ENCODE measurements around the gene MINDY4B. TPM values are rescaled to one million over a fixed set of nuclear protein-coding genes. Genes with fewer than 3 reads are reported as not detected.

The MINDY4B gene
- total and polyA plus RNA-seq, 2 of the 13 experiments (the other 11 are each of a cell fraction or from before 2014, with no cell fraction given), result not detected

DNA sequence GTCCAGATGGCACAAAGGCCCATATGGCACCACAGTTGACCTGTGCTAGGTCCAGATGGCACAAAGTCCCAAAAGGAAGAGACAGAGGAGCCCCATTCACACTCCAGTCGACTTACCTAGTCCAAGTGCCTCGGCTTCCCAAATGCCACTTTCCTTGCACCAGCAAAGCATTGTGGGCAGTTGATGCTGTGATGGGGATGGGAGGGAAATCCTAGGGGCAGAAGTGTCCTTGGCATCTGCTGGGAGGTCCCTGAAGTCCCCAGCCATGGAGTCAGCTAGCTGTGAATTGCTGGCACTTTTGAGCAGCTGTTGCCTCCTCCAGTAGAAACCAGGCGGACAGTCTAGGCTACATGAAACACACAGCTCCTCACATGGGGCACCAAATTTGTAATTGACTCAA, 82.0 kb downstream of the MINDY4B start (continued):
- TF ChIP-seq, protein P1, sequence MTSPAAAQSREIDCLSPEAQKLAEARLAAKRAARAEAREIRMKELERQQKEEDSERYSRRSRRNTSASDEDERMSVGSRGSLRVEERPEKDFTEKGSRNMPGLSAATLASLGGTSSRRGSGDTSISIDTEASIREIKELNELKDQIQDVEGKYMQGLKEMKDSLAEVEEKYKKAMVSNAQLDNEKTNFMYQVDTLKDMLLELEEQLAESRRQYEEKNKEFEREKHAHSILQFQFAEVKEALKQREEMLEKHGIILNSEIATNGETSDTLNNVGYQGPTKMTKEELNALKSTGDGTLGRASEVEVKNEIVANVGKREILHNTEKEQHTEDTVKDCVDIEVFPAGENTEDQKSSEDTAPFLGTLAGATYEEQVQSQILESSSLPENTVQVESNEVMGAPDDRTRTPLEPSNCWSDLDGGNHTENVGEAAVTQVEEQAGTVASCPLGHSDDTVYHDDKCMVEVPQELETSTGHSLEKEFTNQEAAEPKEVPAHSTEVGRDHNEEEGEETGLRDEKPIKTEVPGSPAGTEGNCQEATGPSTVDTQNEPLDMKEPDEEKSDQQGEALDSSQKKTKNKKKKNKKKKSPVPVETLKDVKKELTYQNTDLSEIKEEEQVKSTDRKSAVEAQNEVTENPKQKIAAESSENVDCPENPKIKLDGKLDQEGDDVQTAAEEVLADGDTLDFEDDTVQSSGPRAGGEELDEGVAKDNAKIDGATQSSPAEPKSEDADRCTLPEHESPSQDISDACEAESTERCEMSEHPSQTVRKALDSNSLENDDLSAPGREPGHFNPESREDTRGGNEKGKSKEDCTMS (CRISPR knock-in tag; conservative IDR thresholded peaks at IDR 0.05), result no peak
- TF ChIP-seq ZNF333 (CRISPR knock-in tag; IDR thresholded peaks at IDR 0.05; ENCODE audit: borderline replicate concordance), result no peak
- no peak for TF ChIP-seq RORA (CRISPR knock-in tag; IDR thresholded peaks at IDR 0.05)
- TF ChIP-seq PBX2 (CRISPR knock-in tag; IDR thresholded peaks at IDR 0.05), result no peak
- TF ChIP-seq PAX8 (CRISPR knock-in tag; IDR thresholded peaks at IDR 0.05; ENCODE audit: borderline replicate concordance), result no peak

GRCh38 chr3:150822636-150823035, 82.6 kb downstream of the MINDY4B start:
- Histone ChIP-seq H3K9ac (ENCODE audit: insufficient read depth, low read depth, low read length) (no peak overlapping the region), H3K79me2 (ENCODE audit: insufficient read depth, low read length) (no peaks in the 10 kb centered on the region), H3K4me2 (ENCODE audit: low read depth, low read length) (no peak overlapping the region), H3K4me1 (ENCODE audit: insufficient read depth, low read length) (peaks cover 13% of the 10 kb centered on the region; the same call in 1 of the 2 replicates), H3K9me3 (ENCODE audit: low read length) (no peaks in the 10 kb centered on the region), H3K27ac (ENCODE audit: extremely low read length, insufficient read depth, low read length) (no peak overlapping the region), H3K4me3 (replicated peaks in 1 of 3; ENCODE audit: insufficient read depth in 1 of 3, low read depth in 2 of 3, low read length in 3 of 3) (no peak overlapping the region), H2AFZ (ENCODE audit: low read length) (no peak overlapping the region), H3K36me3 (replicated peaks in 1 of 2; ENCODE audit: control insufficient read depth in 1 of 2, insufficient read depth in 2 of 2, low read length in 2 of 2) (no peaks in the 10 kb centered on the region), H3K27me3 (ENCODE audit: control insufficient read depth in 1 of 2, insufficient read depth in 2 of 2, low read length in 2 of 2) (peaks cover 0 to 2% of the 10 kb centered on the region in 2 experiments; a peak in 1 of 5 replicates), H4K20me1 (ENCODE audit: insufficient read depth, low read length) (no peaks in the 10 kb centered on the region)
- TF ChIP-seq ZNF556 (CRISPR knock-in tag; IDR thresholded peaks at IDR 0.05; ENCODE audit: borderline replicate concordance) (no peak), MZF1 (CRISPR knock-in tag; IDR thresholded peaks at IDR 0.05; ENCODE audit: borderline replicate concordance) (no peak), KDM6A (CRISPR knock-in tag; IDR thresholded peaks at IDR 0.05; ENCODE audit: low read depth) (no peak), ZNF468 (CRISPR knock-in tag; IDR thresholded peaks at IDR 0.05) (no peak), KDM2A (CRISPR knock-in tag; IDR thresholded peaks at IDR 0.05; ENCODE audit: borderline replicate concordance, low read depth) (no peak)
- TF ChIP-seq, protein P2, sequence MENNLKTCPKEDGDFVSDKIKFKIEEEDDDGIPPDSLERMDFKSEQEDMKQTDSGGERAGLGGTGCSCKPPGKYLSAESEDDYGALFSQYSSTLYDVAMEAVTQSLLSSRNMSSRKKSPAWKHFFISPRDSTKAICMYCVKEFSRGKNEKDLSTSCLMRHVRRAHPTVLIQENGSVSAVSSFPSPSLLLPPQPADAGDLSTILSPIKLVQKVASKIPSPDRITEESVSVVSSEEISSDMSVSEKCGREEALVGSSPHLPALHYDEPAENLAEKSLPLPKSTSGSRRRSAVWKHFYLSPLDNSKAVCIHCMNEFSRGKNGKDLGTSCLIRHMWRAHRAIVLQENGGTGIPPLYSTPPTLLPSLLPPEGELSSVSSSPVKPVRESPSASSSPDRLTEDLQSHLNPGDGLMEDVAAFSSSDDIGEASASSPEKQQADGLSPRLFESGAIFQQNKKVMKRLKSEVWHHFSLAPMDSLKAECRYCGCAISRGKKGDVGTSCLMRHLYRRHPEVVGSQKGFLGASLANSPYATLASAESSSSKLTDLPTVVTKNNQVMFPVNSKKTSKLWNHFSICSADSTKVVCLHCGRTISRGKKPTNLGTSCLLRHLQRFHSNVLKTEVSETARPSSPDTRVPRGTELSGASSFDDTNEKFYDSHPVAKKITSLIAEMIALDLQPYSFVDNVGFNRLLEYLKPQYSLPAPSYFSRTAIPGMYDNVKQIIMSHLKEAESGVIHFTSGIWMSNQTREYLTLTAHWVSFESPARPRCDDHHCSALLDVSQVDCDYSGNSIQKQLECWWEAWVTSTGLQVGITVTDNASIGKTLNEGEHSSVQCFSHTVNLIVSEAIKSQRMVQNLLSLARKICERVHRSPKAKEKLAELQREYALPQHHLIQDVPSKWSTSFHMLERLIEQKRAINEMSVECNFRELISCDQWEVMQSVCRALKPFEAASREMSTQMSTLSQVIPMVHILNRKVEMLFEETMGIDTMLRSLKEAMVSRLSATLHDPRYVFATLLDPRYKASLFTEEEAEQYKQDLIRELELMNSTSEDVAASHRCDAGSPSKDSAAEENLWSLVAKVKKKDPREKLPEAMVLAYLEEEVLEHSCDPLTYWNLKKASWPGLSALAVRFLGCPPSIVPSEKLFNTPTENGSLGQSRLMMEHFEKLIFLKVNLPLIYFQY (CRISPR knock-in tag; IDR thresholded peaks at IDR 0.05; ENCODE audit: borderline replicate concordance), result no peak
- TF ChIP-seq, protein P3, sequence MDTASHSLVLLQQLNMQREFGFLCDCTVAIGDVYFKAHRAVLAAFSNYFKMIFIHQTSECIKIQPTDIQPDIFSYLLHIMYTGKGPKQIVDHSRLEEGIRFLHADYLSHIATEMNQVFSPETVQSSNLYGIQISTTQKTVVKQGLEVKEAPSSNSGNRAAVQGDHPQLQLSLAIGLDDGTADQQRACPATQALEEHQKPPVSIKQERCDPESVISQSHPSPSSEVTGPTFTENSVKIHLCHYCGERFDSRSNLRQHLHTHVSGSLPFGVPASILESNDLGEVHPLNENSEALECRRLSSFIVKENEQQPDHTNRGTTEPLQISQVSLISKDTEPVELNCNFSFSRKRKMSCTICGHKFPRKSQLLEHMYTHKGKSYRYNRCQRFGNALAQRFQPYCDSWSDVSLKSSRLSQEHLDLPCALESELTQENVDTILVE (CRISPR knock-in tag; IDR thresholded peaks at IDR 0.05), result no peak
- no TSS peak for BruUV-seq (replicated peaks)
- ChIA-PET CTCF (ENCODE audit: low intra/inter-chr PET ratio, low total read pairs) (no interaction called here), POLR2A (no interaction called here)
- intact Hi-C loops (cut with micrococcal nuclease; ENCODE audit: unreplicated experiment) (no loop called here), in situ Hi-C loops (cut with HindIII; ENCODE audit: extremely low pct_ligation_motif_present, low pct_unique_long_range_greater_than_20kb) (no loop called here)
- no peak for ATAC-seq
- no peak for FAIRE-seq
- 8% methylated on average over 1 of the region's 1 CpG for WGBS (ENCODE audit: low lambda C conversion rate)
- DNase-seq (ENCODE audit: low spot score), result no peak
